Stimulated activated CD8-positive, alpha-beta memory T cell treated with anti-CD3 and anti-CD28 coated beads, Interleukin-7, amount 100 ng/mL, for 24 hours (primary cell): Measurements from ENCODE around the gene GALNT13.

ENCODE experiments used
- DNase-seq: peaks from one replicate; pipeline ENCODE4 v3.0.0-alpha.2; 2020; ENCODE audit warnings: low read depth

The GALNT13 gene

DNA sequence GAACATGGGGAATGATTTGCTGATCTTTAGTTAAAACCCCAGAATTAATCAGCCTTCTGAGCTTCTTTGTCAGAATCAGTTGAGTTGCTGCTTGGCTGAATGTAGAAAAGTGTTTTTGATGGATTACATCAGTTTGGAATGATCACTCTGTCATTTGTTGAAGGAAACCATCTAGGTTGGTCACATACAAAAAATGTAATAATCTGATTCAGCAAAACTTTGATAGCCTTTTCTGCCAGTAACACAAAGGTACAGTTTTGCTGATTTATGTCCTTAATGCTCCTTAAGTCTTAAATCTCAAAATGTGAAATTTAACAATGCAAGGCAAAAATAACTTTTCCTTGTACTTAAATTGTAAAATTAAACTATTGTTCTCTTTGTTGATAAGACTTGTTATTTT lies 74.3 kb downstream of the GALNT13 start:
- DNase-seq, result no peak

GRCh38 chr2:153953761-153954160 lies 82.0 kb downstream of the GALNT13 start:
- no peak for DNase-seq

DNA sequence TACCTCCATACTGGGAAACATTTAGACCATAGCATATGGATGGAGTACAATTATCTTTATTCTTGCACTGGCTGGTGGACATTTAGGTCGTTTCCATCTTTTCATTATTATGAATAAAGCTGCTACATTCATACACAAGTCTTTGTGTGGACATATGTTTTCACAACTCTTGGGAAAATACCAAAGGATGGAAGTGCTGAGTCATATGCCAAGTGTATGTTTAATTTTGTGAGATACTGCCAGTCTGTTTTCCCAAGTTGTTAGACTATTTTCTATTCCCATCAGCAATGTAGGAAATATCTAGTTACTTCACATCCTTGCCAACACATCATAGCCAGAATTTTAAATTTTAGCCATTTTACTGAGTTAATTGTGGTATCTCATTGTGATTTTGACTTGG lies 91.5 kb downstream of the GALNT13 start:
- DNase-seq, result no peak

DNA sequence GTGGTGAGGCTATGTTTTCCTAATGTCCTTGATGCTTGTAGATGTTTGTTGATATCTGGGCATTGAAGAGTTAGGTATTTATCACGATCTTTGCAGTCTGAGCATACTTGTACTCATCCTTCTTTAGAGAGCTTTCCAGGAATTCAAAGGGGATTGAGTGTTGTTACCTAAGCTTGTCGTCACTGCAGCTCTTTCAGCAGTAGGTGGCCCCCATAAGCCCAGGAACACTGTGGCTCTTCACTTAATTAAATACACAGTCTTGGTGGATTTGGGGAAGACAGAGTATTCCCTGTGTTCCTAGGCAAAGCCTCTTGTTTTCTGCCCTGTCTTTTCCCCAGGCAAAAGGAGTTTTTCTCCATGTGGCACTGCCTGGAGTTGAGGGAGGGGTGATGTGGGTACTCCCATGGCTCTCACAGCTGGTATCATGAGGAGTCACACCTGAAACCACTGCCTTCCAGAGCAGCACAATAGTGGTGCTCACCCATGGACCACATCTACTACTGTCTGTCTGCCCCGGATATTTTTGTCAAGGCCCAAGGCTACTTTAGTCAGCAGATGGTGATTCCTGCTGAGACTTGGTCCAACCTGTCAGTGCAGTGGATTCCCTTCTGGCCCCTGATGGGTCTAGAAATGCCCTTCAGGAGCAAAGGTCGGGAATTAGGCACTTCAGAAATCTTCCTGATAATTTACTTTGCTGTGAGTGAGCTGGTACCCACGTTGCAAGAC lies 95.7 kb downstream of the GALNT13 start:
- DNase-seq, result no peak

DNA sequence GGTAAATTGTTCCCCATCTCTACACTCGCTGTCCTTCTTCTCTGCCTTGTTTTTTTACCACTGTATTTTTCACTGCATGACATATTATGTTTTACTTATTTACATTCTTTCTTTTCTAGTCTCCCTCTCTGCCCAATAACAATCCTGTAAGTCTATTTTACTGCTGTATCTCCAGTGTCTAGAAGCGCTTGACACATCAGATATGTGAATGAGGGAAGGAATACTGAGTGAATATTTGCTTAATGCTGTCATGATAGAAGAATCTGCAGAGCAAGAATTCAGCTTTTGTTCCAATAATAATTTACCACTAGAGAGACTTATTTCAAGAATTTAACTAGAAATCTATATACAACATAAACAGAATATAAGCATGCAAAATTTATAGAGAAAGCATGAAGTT lies 99.5 kb downstream of the GALNT13 start:
- no peak for DNase-seq

GRCh38 chr2:153971855-153972254 lies 100.1 kb downstream of the GALNT13 start:
- DNase-seq, result no peak

- DNase-seq, result no peak
These were observed 100.7 kb downstream of the GALNT13 start for GRCh38 chr2:153972412-153972811.

DNA sequence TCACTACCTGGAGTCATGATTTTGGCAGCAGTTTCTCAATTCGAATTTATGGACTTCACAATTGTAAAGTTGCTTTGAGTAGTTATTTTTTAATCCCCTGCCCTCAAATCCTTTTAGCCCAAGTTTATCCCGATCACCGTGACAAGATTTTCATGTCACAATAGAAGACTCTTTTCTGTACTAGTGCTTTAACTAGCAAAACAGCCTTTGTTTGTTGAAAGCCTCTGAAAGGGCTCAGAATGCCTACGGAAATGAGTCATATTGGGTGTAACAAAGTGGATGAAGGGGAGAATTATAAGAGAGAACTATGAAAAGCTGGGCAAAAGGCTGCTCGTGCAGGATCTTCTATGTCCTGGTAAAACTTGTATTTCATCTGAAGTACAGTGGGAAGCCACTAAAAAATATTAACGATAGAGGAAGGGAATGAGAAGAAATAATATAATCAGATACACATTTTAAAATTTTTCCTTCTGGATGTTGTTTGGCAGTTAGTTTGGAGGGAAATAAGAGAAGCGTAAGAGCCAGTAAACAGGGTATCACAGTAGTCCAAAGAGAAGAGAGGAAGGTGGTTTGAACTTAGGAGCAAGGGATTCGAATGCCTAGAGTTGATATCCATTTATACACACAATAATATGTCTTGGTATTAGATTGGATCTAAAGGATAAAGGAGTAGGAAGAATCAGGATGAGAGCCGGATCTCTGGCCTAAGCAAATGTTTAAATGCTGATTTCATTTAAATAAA lies 114.9 kb downstream of the GALNT13 start:
- no peak for DNase-seq

GRCh38 chr2:153990771-153991170 lies 119.0 kb downstream of the GALNT13 start:
- no peak for DNase-seq

GRCh38 chr2:154013514-154013913 lies 141.8 kb downstream of the GALNT13 start:
- DNase-seq, result no peak

- DNase-seq, result no peak
These were observed 143.5 kb downstream of the GALNT13 start for GRCh38 chr2:154015233-154015632.

GRCh38 chr2:154029504-154029903 lies 157.8 kb downstream of the GALNT13 start:
- no peak for DNase-seq

DNA sequence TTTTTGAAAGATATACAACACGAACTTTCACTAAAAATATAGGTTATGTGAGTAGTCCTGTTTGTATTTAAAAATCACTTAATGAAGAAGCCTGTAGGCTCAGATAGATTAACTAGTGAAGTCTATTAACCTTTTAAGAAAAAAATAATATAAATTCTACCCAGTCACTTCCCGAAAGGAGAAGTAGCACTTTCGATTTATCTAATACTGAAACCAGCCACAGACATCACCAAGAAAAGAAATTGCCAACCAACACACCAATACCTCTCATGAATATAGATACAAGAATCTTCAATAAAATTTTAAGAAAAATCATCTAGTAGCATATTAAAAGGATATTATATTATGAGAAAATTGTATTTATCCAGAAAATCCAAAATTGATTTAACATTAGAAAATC lies 160.5 kb downstream of the GALNT13 start:
- no peak for DNase-seq

DNA sequence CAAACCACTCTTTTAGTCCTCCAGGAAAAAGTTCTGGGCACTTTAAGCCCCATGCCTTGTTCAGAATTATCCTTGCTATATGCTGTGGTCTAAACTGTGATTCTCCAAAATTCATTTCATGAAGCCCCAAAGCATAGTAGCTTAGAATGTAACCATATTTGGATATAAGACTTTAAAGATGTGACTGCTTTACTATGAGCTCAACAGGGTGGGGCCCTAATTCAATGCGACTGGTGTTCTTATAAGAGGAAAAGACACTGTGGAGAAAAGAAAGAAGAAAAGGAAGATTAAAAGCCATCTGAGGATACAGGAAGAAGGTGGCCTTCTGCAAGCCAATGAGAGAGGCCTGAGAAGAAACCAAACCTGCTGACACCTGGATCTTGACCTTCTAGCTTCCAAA lies 174.8 kb downstream of the GALNT13 start:
- no peak for DNase-seq

DNA sequence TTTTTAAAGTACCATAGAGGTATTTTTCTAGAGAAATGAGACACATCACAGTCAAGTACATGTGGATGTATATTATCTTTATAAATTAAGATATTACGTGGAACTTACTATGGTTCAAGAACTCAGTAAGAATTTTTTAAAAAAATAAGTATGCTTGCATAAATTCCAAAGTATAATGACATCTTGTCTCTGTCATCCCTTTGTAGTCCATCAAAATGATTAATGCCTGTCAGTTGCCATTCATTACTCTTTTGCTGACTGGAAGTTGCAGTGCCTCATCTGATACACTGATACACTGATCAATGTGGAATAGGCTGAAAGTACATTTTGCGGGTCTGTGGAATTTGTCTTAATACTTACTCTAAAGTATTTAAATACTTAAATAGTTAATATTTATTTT lies 177.2 kb downstream of the GALNT13 start:
- no peak for DNase-seq

GRCh38 chr2:154049561-154049960 lies 177.8 kb downstream of the GALNT13 start:
- no peak for DNase-seq

DNA sequence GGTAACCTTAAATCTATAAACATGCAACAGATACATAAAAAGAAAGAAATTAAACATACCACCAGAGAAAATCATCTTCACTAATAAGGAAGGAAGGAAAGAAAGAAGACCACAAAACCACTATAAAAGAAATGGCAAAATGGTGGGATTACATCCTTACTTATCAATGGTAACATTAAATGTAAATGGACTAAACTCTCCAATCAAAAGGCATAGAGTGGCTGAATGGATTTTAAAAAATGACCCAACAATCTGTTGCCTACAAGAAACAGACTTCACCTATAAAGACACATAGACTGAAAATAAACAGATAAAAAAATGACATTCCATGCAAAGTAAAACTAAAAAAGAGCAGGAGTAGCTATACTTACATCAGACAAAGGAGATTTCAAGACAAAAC lies 195.4 kb downstream of the GALNT13 start:
- no peak for DNase-seq

DNA sequence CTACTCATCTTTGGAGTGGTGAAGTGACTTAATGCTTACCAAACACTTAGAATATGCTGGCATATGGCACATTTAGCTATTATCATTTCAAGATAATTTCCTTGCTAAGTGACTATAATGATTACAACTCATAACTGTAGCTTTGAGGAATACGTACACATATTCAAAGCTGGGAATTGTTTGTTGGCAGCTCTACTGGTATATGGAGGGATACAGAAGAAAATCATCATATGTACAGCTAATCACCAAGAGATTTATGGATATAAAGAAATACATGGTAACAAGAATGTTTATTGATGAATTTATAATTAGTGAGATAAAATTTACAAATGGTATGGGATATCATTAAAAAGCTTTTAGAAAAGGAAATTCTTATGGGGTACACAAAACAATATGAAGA lies 207.2 kb downstream of the GALNT13 start:
- no peak for DNase-seq

DNA sequence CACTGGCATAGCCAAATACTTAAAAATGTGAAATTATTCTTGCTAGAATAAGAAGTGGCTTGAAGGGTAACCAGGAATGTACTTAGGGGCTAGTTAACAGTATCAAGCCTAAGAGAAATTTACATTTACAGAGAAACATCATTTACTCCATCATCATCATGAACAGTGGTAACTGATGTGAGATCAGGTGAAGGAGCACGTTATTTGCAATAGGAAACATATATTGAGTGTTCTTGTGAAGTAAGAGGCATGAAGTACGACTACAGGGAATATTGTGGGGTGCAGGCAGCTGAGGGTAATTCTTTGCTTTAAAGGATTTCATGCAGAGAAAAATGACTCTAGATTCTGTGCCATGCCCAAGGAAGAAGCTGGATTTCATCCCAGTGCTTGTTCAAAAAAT lies 220.8 kb downstream of the GALNT13 start:
- DNase-seq, result no peak

- no peak for DNase-seq
These were observed 222.1 kb downstream of the GALNT13 start for GRCh38 chr2:154093856-154094255.

DNA sequence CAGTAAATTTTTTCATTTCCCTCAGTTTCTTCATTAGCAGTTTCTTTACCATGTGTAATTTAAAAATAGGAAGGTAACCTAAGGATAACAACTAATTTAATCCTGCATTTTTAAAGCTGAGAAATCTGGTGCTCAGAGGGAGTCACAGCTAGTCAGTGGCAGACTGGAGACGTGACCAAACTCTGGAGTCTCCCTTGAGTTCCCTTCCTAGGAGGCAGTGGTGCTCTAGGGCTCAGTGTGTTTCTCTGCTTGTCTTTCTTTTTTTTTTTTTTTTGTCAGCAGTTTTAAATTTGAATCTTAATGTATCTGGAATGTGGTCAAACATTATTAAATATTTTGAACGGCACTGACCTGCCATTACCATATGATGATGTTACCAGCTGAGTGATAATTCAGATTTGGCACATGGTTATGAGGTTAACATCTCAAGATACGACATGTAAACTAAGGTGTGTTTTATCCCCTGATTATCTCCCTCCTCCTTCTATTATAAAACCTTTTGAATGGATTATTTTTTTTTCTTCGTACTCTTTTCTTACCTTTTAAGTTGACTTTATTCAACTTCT lies 226.2 kb downstream of the GALNT13 start:
- DNase-seq, result no peak

- DNase-seq, result no peak
These were observed 249.0 kb downstream of the GALNT13 start for GRCh38 chr2:154120706-154121105.

DNA sequence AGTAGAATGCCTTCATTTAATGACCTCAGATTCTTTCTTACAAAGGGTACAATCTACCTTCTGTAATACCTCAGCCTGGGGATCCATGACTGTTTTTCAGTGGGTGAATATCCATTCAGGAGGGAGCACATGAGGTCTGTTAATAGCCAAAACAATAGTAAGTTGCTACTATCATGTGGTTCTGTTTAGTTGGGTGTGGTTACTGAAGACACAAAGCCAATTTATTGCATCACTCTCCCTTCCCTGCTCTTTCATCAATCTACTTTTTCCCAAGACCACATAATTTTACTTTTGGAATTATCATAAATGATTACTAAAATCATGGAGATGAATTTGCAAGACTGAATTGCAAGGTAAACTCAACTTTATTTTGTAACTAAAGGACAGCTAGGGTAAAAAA lies 254.2 kb downstream of the GALNT13 start:
- no peak for DNase-seq
